Measurements from ENCODE around the gene SENP3. TPM values are rescaled to one million over a fixed set of nuclear protein-coding genes. Genes with fewer than 3 reads are reported as not detected.
A peak's percentile ranks its signal among the peaks of the same experiment; 100 is the strongest.

The SENP3 gene
- polyA plus RNA-seq, 2 of the 4 experiments (the other 2 are of a cell fraction) = 114 to 150 TPM

DNA sequence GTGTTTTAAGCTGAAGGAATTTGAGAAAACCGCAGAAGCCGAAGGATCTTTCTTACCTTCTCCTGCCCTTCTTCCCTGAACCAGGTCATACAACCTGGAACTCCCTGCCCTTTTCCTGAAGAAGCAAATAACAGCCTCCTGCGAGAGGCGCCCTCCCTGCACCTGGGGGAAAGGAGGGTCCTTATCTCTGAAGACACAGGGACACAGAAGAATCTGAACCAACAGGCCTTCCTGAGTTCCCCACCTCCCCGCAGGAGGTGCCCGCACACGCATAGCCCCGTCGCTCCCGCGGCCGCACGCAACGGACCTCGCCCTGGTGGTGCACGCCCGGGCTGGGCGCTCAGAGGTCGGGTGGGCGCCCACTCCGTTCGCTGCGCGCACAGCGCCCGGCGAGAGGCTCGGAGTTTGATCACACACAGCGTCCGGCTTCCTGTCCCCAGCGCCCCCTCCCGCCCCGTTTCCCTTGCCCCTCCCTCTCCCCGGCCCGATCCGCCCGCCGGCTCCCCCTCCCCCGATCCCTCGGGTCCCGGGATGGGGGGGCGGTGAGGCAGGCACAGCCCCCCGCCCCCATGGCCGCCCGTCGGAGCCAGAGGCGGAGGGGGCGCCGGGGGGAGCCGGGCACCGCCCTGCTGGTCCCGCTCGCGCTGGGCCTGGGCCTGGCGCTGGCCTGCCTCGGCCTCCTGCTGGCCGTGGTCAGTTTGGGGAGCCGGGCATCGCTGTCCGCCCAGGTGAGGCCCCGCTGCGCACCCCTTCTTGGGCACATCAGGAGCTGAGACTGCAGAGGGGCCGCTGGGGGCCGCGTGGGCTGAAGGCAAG lies 12.9 kb upstream of the SENP3 start, which contains the start of gene TNFSF12 (continued):
- TF ChIP-seq CBX2 (IDR thresholded peaks at IDR 0.05; ENCODE audit: borderline replicate concordance, low read depth) (no peak), HDAC2 (IDR thresholded peaks at IDR 0.05) (no peak), KDM5A (IDR thresholded peaks at IDR 0.05) (no peak), RARB (CRISPR knock-in tag; IDR thresholded peaks at IDR 0.05) (no peak), EHF (CRISPR knock-in tag; IDR thresholded peaks at IDR 0.05) (no peak), ZNF302 (CRISPR knock-in tag; IDR thresholded peaks at IDR 0.05) (no peak), ZC3H11A (IDR thresholded peaks at IDR 0.05) (no peak), HEYL (CRISPR knock-in tag; IDR thresholded peaks at IDR 0.05) (no peak)
- TF ChIP-seq, protein P1, sequence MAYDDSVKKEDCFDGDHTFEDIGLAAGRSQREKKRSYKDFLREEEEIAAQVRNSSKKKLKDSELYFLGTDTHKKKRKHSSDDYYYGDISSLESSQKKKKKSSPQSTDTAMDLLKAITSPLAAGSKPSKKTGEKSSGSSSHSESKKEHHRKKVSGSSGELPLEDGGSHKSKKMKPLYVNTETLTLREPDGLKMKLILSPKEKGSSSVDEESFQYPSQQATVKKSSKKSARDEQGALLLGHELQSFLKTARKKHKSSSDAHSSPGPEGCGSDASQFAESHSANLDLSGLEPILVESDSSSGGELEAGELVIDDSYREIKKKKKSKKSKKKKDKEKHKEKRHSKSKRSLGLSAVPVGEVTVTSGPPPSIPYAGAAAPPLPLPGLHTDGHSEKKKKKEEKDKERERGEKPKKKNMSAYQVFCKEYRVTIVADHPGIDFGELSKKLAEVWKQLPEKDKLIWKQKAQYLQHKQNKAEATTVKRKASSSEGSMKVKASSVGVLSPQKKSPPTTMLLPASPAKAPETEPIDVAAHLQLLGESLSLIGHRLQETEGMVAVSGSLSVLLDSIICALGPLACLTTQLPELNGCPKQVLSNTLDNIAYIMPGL (CRISPR knock-in tag; IDR thresholded peaks at IDR 0.05; ENCODE audit: borderline replicate concordance) = no peak

DNA sequence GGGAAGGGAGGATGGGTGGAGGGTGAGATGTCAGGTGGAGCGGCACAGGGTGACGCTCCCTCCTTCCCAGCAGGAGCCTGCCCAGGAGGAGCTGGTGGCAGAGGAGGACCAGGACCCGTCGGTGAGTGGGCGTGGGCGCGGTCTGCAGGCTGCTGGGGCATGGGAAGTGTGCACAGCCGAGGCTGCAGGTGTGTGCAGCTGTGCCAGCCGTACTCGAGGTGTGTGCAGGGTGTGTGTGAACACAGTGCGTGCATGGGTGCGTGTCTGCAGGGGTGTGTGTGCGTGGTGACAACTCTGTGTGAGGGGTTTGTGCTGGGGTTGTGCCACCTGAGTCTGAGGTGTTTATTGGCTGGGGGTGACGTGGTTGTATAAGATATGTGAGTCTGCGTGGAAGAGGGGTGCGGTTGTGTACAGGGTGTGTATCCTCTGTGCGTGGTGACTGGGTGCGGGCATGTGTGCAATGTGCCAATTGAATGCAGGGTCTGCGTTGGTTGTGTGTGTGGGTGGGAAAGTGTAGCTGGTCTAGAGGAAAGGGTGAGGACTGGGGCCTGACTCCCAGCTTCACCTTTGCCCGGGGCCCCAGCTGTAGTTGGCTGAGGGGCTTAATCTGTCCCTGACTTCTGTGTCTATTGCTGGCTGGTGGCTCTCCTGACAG lies 12.2 kb upstream of the SENP3 start:
- ChIA-PET CTCF (interaction anchor here (0.6 to 16.8 kb wide), 16 partner anchors 9 to 196 kb away, joined by 3 to 190 read pairs (median 4); partner anchors contain the start of genes SENP3 and TNFSF13), POLR2A (interaction anchor here (1.4 kb wide), 1 partner anchor 65 kb away, joined by 3 read pairs; no protein-coding TSS in a partner anchor)
- Histone ChIP-seq H3K27ac (peak overlapping the region; percentile 81 to 90), H3K4me2 (peak overlapping the region; percentile 84), H3K4me3 (peak overlapping the region; percentile 63), H3K4me1 (peaks cover 17% of the 10 kb centered on the region), H3K9me3 (no peaks in the 10 kb centered on the region)
- no peak for FAIRE-seq
- 79% methylated on average over 20 of the region's 20 CpGs for WGBS (ENCODE audit: missing lambda C conversion rate)
- peak in 1 of 2 experiments; percentile 19 for DNase-seq (ENCODE audit: low read depth in 1 of 2, low spot score in 1 of 2)
- no peak for TF ChIP-seq CHD2 (IDR thresholded peaks at IDR 0.05; ENCODE audit: low read length, partially characterized antibody)
- TF ChIP-seq EP300 (IDR thresholded peaks at IDR 0.05) = no peak
- TF ChIP-seq RCOR1 (IDR thresholded peaks at IDR 0.05; ENCODE audit: low read depth, low read length) = no peak
- TF ChIP-seq, protein P2, sequence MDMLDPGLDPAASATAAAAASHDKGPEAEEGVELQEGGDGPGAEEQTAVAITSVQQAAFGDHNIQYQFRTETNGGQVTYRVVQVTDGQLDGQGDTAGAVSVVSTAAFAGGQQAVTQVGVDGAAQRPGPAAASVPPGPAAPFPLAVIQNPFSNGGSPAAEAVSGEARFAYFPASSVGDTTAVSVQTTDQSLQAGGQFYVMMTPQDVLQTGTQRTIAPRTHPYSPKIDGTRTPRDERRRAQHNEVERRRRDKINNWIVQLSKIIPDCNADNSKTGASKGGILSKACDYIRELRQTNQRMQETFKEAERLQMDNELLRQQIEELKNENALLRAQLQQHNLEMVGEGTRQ (IDR thresholded peaks at IDR 0.05) = no peak
- no peak for TF ChIP-seq MAZ (IDR thresholded peaks at IDR 0.05; ENCODE audit: borderline replicate concordance, low read depth, low read length)
- no peak for TF ChIP-seq TP53 (CRISPR knock-in tag; IDR thresholded peaks at IDR 0.05)
- no peak for TF ChIP-seq HOXA7 (CRISPR knock-in tag; IDR thresholded peaks at IDR 0.05)
- TF ChIP-seq HOXB13 (CRISPR knock-in tag; IDR thresholded peaks at IDR 0.05; ENCODE audit: low read depth) = no peak
- no peak for TF ChIP-seq ZSCAN20 (CRISPR knock-in tag; IDR thresholded peaks at IDR 0.05)
- no peak for TF ChIP-seq JUNB (IDR thresholded peaks at IDR 0.05)
- peak; percentile 70 to 79 for ATAC-seq

DNA sequence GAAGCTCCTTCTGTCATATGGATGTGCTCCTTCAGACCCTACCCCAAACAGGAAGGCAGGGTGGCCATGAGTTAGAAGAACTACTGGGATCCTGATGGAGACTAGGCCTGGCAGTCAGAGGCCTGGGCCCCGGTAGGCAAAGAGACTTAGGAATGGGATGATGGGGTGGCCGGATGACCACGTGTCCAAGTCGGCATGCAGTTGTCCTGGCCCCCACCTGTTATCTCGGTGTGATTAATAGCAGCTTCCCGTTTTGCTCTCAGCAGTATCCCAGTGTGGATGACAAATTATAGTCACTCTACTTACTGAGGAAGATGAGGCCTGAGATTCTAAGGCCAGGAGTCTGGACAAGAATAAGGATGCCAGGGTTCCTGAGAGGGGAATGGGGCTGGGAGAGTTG lies 11.4 kb upstream of the SENP3 start:
- H3K4me3 ChIP-seq = no peak overlapping the region
- POLR2A ChIA-PET = interaction anchor here (1.4 kb wide), 1 partner anchor 66 kb away, joined by 3 read pairs; no protein-coding TSS in a partner anchor
- DNase-seq (ENCODE audit: low read depth in 1 of 2, low spot score in 1 of 2) (no peak), ATAC-seq (no peak), FAIRE-seq (no peak)
- H3K4me2 ChIP-seq = no peak overlapping the region
- H3K27ac ChIP-seq = no peak overlapping the region
- WGBS (ENCODE audit: missing lambda C conversion rate) = 83% methylated on average over 6 of the region's 6 CpGs
- CTCF ChIA-PET = interaction anchor here (0.5 to 16.8 kb wide), 9 partner anchors 9 to 195 kb away, joined by 3 to 190 read pairs (median 3); partner anchors contain the start of genes SENP3, TMEM95 and TNFSF13
- TF ChIP-seq, protein P3, sequence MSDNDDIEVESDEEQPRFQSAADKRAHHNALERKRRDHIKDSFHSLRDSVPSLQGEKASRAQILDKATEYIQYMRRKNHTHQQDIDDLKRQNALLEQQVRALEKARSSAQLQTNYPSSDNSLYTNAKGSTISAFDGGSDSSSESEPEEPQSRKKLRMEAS (IDR thresholded peaks at IDR 0.05) = no peak
- TF ChIP-seq CBX8 (IDR thresholded peaks at IDR 0.05) (no peak), HOXA7 (CRISPR knock-in tag; IDR thresholded peaks at IDR 0.05) (no peak), NPAS2 (CRISPR knock-in tag; IDR thresholded peaks at IDR 0.05; ENCODE audit: borderline replicate concordance) (no peak), CHD4 (IDR thresholded peaks at IDR 0.05; ENCODE audit: borderline replicate concordance) (no peak), JUN (IDR thresholded peaks at IDR 0.05) (no peak), POLR2A (IDR thresholded peaks at IDR 0.05; ENCODE audit: low read length) (no peak), JUNB (IDR thresholded peaks at IDR 0.05) (no peak), KDM1A (IDR thresholded peaks at IDR 0.05; ENCODE audit: low read depth) (no peak), CBX2 (IDR thresholded peaks at IDR 0.05; ENCODE audit: borderline replicate concordance, low read depth) (no peak), MAFK (IDR thresholded peaks at IDR 0.05; ENCODE audit: partially characterized antibody) (no peak), BHLHE40 (IDR thresholded peaks at IDR 0.05; ENCODE audit: low read depth, low read length) (no peak), ZC3H11A (IDR thresholded peaks at IDR 0.05) (no peak)
- peaks cover 17% of the 10 kb centered on the region for H3K4me1 ChIP-seq
- H3K9me3 ChIP-seq = no peaks in the 10 kb centered on the region

All from A549 (cell line).